ENCODE measurements around the gene GRIK4. TPM values are rescaled to one million over a fixed set of nuclear protein-coding genes. Genes with fewer than 3 reads are reported as not detected.

GRIK4 gene
- total and polyA plus RNA-seq, 2 experiments from 2014 or later, result 0.28 to 0.45 TPM

DNA sequence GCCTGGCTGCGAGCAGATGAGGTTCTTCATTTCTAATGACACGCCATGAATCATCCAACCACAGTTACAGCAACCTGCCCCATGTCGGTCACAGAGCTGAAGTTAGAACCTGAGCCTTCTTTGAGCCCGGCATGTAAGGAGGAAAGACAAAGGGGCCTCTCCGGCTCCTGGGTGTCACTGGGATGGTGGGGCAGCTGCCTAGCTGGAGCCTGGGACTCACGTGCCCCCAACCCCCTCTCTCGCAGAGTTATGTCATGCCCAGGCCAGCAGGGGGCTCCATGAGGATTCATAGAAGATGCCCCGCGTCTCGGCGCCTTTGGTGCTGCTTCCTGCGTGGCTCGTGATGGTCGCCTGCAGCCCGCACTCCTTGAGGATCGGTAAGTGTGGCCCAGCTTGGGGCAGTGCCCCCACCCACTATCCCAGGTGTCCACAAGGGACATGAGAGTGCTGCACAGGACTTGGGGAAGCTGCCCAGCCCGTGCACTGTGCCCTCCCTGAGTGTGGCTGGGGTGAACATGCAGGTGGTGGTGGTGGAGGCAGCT, 148.5 kb downstream of the GRIK4 start:
- TF ChIP-seq, protein P1, sequence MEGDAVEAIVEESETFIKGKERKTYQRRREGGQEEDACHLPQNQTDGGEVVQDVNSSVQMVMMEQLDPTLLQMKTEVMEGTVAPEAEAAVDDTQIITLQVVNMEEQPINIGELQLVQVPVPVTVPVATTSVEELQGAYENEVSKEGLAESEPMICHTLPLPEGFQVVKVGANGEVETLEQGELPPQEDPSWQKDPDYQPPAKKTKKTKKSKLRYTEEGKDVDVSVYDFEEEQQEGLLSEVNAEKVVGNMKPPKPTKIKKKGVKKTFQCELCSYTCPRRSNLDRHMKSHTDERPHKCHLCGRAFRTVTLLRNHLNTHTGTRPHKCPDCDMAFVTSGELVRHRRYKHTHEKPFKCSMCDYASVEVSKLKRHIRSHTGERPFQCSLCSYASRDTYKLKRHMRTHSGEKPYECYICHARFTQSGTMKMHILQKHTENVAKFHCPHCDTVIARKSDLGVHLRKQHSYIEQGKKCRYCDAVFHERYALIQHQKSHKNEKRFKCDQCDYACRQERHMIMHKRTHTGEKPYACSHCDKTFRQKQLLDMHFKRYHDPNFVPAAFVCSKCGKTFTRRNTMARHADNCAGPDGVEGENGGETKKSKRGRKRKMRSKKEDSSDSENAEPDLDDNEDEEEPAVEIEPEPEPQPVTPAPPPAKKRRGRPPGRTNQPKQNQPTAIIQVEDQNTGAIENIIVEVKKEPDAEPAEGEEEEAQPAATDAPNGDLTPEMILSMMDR (IDR thresholded peaks at IDR 0.05; ENCODE audit: low read depth, low read length), result peak; percentile 58
- peak; percentile 38 to 62 for DNase-seq (ENCODE audit: low read depth in 1 of 2, low spot score in 1 of 2)
- Histone ChIP-seq H3K9me3 (ENCODE audit: low read depth) (no peaks in the 10 kb centered on the region), H3K27ac (no peak overlapping the region), H3K36me3 (no peaks in the 10 kb centered on the region), H3K27me3 (peaks cover 29% of the 10 kb centered on the region), H3K4me3 (no peak overlapping the region), H3K4me1 (ENCODE audit: low read depth) (no peaks in the 10 kb centered on the region)

DNA sequence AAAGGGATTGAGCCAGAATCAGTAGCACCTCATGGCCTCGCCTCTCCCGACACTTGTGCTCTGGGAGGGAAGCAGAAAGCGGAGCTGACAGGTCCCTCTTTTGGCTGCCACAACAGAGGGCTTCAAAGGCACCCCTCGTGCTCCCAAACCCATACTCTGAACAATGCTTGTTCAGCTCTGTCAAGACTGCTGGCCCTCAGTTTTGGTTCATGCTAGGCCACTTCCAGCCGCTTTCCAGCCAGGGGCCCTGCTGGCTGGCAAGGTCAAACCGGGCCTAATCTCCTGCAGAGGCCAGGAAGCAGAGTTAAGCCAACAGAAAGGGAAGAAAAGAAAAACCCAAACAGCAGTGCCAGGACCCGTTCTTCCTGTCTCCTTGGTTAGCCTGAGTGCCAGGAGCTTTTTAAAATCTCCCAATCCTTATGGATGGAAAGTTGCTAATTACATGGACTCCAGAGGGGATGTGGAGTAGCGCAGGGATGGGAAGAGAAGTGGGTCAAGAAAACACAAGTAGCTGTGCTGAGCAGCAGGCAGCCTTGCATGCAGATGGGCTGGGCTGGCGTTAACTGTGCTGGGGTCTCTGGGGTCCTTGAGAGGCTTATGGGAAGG, 150.6 kb downstream of the GRIK4 start:
- TF ChIP-seq, protein P1 (IDR thresholded peaks at IDR 0.05; ENCODE audit: low read depth, low read length), result no peak
- no peak for DNase-seq (ENCODE audit: low read depth in 1 of 2, low spot score in 1 of 2)
- Histone ChIP-seq H3K36me3 (no peaks in the 10 kb centered on the region), H3K4me3 (no peak overlapping the region), H3K27ac (no peak overlapping the region), H3K4me1 (ENCODE audit: low read depth) (no peaks in the 10 kb centered on the region), H3K27me3 (peaks cover 30% of the 10 kb centered on the region), H3K9me3 (ENCODE audit: low read depth) (no peaks in the 10 kb centered on the region)

DNA sequence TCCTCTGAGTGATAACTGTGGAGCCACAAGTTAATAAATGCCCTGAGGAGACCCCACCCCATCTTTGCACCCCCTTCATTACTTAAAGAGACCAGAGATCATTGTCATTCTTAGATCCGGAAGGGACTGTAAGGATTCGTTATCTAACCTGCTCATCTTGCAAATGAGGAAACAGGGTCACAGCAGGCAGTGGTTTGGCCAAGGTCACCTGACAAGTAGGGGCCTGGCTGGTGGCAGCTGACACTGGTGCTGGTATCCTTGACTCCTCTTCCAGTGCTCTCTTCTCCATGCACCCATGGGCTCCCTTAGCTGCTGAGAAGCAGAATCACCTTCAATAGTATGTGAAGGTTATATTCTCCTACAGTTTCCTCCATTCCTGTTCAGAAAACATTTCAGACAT, 151.6 kb downstream of the GRIK4 start:
- Histone ChIP-seq H3K36me3 (no peaks in the 10 kb centered on the region), H3K27me3 (peaks cover 30% of the 10 kb centered on the region), H3K4me3 (no peak overlapping the region), H3K9me3 (ENCODE audit: low read depth) (no peaks in the 10 kb centered on the region), H3K27ac (no peak overlapping the region), H3K4me1 (ENCODE audit: low read depth) (no peaks in the 10 kb centered on the region)
- TF ChIP-seq, protein P1 (IDR thresholded peaks at IDR 0.05; ENCODE audit: low read depth, low read length), result no peak
- DNase-seq (ENCODE audit: low read depth in 1 of 2, low spot score in 1 of 2), result no peak

DNA sequence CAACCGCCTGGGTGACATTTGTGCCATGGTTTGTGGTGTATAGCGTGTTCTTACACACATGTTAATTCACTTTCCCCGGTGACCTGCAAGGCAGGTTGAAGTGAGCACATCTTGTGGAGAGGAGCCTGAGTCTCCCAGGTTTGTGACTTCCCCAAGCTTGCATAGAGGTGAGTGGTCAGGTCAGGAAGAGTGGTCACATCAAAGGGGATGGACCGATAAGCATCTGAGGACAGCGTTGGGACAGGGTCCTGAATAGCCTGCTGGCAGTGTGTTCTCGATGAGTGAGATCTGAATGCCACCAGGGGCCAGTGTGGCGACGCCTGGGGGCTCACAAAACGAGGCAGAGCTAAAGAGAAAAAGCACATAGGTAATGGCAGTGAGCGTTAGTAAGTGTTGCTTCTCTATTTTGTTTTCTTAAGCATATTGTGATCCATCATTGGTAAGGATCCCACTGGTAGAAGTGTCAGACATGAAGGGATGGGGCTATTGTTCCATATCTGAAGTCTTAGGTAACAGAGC, 154.6 kb downstream of the GRIK4 start:
- TF ChIP-seq, protein P1 (IDR thresholded peaks at IDR 0.05; ENCODE audit: low read depth, low read length), result no peak
- H3K27me3 ChIP-seq, result peaks cover 48% of the 10 kb centered on the region
- H3K36me3 ChIP-seq, result no peaks in the 10 kb centered on the region
- H3K4me1 ChIP-seq (ENCODE audit: low read depth), result no peaks in the 10 kb centered on the region
- H3K4me3 ChIP-seq, result no peak overlapping the region
- H3K9me3 ChIP-seq (ENCODE audit: low read depth), result no peaks in the 10 kb centered on the region
- H3K27ac ChIP-seq, result no peak overlapping the region
- no peak for DNase-seq (ENCODE audit: low read depth in 1 of 2, low spot score in 1 of 2)

DNA sequence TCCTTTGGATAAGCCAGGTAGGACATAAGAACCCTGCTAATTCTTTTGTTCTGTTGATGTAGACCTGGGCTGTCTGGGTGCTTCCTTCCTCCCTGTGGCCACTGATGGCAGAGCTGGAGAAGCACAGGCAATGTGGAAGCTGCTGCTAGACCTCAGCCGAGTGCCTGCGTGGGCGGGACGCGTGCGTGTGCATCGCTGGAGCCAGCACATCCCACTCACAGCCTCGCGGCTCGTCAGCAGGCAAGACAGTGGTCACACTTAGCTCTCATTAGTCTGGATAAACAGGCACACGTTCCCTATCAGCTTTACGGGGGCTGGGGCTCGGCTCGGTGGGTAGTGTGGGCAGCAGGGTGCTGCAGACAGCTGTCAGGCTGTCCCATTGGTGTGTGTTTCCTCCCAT, 155.7 kb downstream of the GRIK4 start:
- Histone ChIP-seq H3K27me3 (peaks cover 48% of the 10 kb centered on the region), H3K4me1 (ENCODE audit: low read depth) (no peaks in the 10 kb centered on the region), H3K36me3 (no peaks in the 10 kb centered on the region), H3K27ac (no peak overlapping the region), H3K9me3 (ENCODE audit: low read depth) (no peaks in the 10 kb centered on the region), H3K4me3 (no peak overlapping the region)
- TF ChIP-seq, protein P1 (IDR thresholded peaks at IDR 0.05; ENCODE audit: low read depth, low read length), result no peak
- peak in 1 of 2 donors; percentile 52 for DNase-seq (ENCODE audit: low read depth in 1 of 2, low spot score in 1 of 2)
